GM20431 (cell line): ENCODE data around the gene NTM.

Source experiments
- in situ Hi-C: fragments of 300-500 bp; cut with MseI, MboI; formaldehyde crosslinking; loops from one replicate; pipeline ENCODE4 v1.15.0; 2020; ENCODE audit warnings: low sequenced_read_pairs; ENCODE audit not compliant: unreplicated experiment

Gene NTM

DNA sequence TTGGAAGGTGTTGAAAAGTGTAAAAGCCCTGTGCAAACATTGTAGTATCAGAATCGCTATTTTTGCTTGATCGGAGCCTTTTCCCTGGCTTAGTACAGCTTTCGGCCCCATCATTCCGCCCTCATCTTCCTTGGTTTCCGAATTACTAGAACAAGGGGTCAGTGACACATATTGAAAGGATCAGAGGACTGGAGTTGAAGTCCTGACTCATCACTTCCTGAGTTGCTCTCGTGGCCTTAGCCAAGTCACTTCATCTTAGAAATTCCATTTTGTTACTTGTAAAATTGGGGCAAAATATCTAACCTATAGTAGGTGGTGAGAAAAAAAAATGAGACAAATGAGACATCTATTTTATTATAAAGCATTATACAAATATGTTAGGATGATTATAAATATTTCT, 375.0 kb downstream of the NTM start:
- in situ Hi-C loops: no loop called here

DNA sequence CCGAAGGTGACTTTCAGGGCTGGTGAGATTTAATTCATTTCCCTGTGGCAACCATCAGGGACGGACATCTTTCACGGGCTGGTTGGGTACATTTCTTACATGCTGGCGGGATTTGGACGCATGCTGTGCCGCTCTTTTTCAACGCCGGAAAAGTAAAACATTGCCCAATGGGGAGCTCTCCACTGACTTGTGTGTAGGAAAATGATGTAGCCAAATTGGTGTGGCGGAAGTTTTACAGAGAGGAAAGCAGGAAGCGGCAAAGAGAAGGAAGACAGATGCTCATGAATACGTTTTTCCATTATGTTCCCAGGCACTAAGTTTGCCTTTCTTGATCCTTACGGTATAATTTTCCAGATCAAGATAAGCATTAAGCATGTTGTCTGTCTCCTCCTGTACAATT, 375.8 kb downstream of the NTM start:
- in situ Hi-C loops: no loop called here

GRCh38 chr11:131748151-131749050, 378.0 kb downstream of the NTM start:
- in situ Hi-C loops: no loop called here

DNA sequence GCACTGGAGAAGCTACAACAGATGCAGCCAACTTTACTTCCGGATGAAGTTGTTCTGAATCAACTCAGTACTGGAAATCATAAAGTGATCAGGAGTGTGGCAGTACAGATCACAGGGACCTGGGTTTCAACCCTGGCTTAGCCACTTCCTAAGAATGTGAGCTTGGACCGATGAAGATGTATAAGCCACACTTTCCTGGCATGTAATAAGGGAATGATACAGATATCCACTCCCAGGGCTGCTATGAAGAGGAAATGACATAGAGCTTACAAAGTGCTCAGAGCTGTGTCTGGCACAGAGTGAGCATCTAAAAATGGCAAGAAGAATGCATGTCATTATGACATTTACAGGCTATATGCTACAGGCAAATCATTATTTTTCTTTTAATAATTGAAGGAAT, 378.7 kb downstream of the NTM start:
- in situ Hi-C loops: no loop called here

GRCh38 chr11:131750152-131750551, 379.7 kb downstream of the NTM start:
- in situ Hi-C loops: no loop called here

- in situ Hi-C loops: no loop called here
Measured at GRCh38 chr11:131750692-131751091, 380.3 kb downstream of the NTM start.

DNA sequence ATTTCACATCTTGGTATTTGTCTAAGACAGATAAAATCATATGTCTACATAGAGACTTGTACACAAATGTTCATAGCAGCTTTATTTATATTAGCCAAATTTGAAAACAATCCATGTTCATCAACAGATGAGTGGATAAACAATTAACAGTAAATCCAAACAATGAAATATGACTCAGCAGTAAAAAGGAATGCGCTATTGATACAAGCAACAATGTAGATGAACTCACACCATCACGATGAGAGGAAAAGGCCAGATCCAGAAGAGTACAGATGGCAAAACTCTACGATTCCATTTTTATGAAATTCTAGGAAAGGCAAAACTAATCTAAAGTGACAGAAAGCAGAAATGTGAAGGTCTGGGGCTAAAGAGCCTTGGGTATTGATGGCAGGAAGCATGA, 384.3 kb downstream of the NTM start:
- in situ Hi-C loops: no loop called here

- in situ Hi-C loops: no loop called here
Measured at GRCh38 chr11:131756479-131757110, 386.2 kb downstream of the NTM start.

- in situ Hi-C loops: no loop called here
Measured at GRCh38 chr11:131758726-131759125, 388.3 kb downstream of the NTM start.

DNA sequence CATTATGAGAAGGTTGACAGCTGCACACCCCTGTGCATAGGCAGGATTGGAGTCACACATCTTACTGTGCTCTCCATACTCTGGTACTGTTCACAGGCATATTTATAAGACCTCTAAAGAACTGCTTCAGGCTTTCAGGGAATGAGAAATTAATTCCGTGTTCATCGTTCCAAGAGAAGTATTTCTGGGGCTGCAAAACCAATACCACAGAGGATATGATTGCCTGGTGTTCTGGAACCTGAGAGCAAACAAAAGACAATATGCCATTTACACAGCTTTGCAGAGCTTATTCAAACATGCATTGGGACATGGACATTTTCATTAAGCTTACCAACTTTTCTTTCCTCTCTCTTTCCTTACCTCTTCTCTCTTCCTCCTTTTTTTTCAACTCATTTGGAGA, 388.7 kb downstream of the NTM start:
- in situ Hi-C loops: no loop called here

GRCh38 chr11:131760091-131761061, 390.0 kb downstream of the NTM start:
- in situ Hi-C loops: no loop called here

DNA sequence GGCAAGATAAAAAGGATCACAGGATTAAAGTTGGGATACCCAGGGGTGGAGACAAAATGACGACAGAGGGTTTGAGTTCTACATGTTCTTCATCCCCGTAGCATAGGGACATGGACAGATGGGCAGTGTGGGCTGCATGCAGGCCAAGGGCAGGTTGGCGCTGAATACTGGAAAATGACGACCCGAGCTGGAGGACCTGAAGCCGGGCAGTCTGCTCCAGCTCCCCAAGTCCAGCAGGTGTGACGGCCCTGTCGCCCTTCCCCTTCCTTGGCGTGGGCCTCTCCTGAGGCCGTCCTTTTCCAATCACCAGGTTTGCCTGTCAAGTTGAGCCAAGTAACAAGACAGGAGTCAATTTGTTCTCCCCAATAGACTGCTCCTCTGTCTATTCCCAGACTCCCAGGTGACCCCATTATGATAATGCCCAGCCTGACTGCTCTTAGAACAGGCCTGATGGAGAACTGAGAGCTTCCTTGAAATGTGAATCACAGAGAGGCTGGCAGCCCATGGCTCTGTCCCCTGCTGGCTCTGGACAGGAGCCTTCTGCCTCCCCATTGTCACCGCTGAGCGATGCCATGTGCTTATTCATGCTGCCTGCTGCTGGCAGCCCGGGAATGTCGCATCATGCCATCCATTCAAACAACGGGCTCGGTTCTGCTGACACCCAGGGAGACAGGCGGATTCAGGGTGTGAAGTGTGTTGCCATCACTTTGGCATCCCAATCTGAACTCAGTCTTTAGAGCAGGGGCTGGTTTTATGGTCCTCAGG, 392.1 kb downstream of the NTM start:
- in situ Hi-C loops: no loop called here

DNA sequence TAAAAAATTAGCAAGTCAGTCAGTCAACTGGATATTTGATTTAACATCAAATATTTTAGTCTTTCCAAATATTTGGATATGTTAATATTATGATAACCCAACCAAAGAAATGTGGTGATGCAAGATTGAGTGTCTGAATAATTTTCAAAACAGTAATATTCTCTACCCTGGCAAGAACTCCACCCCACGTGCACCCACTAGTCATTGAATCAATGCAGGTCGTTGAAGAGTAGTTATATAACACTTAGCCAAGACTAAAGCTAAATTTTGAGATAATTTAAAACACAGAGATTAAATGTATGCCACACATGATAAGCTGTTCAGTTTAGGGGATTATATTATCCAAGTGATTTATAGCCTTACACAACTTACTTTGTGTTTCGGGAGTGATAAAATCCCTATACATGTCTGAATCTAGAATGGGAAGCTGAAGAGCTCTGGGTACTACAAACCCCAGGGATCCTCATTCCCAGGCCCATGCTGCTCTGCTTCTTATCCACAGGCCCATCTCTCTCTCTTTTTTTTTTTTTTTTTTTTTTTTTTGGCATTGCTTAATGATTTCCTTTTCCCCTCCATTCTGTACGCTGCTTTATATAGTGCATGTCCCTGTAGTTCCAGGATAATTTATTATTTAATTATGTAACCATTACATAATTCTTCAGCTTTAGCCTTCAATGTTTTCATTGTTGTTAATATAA, 392.9 kb downstream of the NTM start:
- in situ Hi-C loops: no loop called here

DNA sequence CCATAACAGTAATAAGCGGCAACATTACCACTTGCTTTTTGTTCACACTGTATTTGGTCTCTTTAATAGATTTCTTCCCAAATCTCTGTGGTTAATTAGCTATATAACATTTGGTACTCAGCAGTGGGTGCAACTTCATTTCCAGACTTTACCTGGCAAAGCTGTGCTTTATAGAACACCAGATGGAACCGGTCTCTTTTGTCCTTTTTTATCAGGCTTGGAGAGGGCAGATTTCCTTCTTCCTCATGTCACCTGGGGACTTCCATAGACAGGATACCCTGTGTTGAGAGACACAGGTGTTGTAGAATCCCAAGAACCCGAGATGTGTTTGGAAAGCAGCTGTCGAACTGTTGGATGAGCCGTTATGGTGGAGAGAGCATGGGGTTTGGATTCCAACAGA, 393.7 kb downstream of the NTM start:
- in situ Hi-C loops: no loop called here

DNA sequence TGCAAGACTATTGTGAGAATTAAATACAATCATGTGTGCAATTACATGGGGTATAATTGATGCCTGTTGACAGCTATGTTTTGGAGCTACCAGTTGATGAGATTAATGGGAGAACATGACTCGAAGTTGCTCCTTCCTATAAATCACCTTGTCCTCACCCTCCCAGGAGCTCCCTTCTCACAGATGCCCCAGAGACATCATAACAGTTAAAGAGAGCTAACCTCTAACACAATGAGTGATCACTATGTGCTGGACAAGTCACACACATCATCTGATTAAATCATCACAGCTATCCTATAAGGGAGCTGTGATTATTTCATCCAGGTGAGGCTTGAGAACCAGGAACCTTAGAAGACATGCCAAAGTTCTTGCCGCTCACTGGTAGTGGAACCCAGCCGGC, 394.2 kb downstream of the NTM start:
- in situ Hi-C loops: no loop called here

GRCh38 chr11:131766637-131767036, 396.2 kb downstream of the NTM start:
- in situ Hi-C loops: no loop called here

- in situ Hi-C loops: no loop called here
Measured at GRCh38 chr11:131767421-131767820, 397.0 kb downstream of the NTM start.

- in situ Hi-C loops: no loop called here
Measured at GRCh38 chr11:131770801-131771200, 400.4 kb downstream of the NTM start.

DNA sequence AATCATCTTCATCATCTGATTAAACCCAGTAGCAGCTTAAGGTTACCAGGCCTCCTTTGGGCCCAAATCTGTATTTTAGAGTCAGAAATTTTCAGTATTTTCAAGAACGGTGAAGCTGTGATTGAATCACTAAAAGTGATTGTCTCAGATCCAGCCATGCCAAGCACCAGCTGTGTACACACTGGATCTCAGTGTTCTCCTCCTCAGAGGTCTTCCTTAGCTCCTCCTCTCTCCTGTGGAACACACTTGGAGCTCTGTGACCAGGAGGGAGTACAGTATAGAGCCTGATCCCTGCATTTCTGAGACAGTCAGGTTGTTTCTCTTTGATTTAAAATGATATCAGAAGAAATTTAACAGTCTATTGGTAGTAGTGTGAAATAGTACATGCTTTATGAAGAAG, 401.1 kb downstream of the NTM start:
- in situ Hi-C loops: no loop called here
